ENCODE results near the gene CECR2.

CECR2 gene

DNA sequence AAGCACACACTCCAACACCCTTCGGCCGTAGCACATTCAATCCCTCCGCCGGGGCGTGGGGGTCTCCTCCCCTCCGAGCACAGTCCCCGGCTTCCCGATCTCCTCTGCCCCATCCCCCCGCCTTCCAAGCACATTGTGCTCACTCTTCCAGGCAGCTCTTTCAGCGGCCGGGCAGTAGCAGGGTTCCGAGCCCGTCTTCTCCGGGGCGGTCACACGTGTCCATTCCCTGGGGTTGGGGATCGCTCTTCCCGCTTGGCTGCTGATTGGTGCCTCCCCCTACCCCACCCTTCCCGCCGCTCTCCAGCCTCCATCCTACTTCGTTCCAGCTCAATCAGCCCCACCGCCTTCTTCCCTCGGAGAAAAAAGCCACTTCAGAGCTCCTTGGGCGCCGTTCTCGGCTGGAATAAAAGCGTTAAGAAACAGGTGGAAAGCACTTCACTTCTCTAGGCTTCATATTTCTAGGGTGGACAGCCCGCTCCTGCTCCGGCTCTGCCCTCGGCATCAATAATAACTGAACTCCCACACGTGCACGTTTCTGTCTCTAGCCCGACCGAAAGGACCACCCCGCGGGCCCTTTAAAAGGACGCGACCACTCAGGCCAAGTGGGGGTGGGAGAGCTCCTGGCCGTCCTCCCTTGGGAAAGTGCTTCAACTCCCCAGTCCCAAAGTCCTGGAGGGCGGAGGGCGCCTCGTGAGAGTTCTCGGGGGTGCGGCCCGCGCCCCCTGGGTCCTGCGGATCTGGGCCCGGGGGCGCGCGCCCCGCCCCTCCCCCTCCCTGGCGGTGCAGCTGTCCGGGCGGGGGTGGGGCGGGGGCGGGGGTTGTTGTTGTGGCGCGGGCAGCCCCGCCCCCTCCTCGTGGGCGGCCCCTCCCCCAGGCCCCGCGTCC lies 464 bp upstream of the CECR2 start:
- no peak for FAIRE-seq

DNA sequence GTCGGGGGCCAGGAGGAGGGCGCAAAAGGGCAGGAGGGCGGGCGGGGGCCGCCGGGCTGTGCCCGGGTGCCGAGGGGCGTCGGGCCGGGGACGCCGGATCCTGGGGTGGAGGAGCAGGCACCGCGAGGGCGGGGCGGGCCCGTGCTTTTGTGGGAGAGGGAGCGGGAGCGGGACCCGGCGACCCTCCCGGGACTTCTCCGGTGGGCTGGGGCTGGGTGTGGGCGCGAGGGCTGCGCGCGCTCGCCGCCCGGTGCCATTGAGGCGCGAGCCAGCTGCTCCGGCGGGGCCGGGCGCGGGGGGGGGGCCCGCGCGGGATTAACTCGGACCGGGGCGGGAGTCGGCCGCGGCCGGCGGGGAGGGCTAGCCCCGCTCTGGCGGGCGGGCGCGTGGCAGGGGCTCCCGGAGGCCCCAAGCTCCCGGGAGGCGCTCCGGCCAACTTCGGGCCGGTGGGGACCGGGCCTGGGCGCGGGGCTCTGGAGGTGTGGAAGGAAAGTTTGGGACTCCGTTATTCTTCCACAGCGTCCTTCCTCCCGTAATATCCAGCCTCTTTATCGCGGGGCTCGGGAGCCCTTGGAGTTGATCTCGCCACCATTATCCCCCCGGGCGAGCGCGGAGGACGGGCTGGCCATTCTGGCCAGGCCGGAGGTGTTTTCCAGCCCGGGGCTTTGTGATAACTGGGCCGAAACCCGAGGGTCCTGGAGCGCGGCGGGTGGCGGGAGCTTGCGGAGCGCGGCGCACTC lies 936 bp downstream of the CECR2 start:
- no peak for FAIRE-seq

GRCh38 chr22:17370766-17371432 lies 1.6 kb downstream of the CECR2 start:
- FAIRE-seq = no peak

DNA sequence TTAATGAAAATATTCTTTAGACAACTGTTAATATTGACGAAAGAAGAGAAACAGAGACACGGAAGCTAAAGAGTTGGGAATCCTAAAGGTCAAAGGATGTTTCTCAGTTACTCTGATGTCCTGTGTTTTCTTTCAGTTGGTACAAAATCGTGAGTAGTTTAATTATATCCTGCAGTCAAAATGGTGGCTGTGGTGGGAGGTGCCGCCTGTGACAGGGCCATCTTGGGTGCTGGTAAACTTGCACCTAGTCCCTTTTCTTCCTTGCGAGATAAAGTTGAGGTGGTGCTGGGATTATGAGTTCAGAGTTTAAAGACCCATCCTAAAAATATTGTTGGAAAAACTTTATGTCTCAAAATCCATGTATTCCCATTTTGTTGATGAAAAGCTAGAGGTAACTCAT lies 2.2 kb downstream of the CECR2 start:
- FAIRE-seq = no peak

- FAIRE-seq = no peak
Observed at GRCh38 chr22:17373855-17374254, 4.6 kb downstream of the CECR2 start.

GRCh38 chr22:17375914-17376614 lies 6.8 kb downstream of the CECR2 start:
- no peak for FAIRE-seq

- no peak for FAIRE-seq
Observed at GRCh38 chr22:17376950-17377349, 7.7 kb downstream of the CECR2 start.

DNA sequence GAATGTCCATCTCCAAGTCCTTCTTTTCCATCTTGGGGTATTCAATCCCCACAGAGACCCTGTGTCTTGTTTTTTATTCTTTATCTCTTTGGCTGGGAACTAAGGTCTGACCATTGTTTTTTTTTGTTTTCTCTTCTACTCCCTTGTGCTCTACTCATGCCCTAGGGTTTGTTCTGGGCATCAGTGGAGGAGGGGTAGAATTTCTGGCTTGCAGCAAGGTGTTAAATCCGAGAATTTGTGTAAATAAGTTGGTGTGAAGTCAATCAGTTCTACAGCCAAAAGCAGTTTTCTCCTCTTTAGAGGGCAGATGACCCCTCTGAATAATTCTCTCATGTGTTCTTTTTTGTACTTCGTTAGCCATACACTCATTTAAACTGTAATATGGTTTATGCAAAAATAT lies 10.7 kb downstream of the CECR2 start:
- no peak for FAIRE-seq

GRCh38 chr22:17380359-17381087 lies 11.3 kb downstream of the CECR2 start:
- no peak for FAIRE-seq

- FAIRE-seq = no peak
Observed at GRCh38 chr22:17381192-17381913, 12.1 kb downstream of the CECR2 start.

- FAIRE-seq = no peak
Observed at GRCh38 chr22:17384612-17385330, 15.5 kb downstream of the CECR2 start.

DNA sequence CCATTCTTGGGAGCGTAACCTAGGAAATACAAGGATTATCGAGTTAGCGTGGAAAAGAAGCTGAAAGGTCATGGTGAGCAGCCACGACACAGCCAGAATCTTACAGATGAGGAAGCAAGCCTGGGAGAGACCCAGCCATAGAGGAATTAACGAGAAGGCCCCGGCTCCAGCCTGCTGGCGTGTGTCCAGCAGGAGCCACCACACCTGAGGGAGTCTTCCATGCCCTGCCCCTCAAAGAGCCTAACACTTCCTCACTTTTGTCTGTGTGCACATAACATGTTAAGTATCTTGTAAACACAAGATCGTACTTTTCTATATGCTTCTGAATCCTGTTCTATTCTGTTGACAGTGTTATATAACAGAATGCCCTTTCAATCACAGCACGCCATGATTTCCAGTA lies 18.1 kb downstream of the CECR2 start:
- no peak for FAIRE-seq

DNA sequence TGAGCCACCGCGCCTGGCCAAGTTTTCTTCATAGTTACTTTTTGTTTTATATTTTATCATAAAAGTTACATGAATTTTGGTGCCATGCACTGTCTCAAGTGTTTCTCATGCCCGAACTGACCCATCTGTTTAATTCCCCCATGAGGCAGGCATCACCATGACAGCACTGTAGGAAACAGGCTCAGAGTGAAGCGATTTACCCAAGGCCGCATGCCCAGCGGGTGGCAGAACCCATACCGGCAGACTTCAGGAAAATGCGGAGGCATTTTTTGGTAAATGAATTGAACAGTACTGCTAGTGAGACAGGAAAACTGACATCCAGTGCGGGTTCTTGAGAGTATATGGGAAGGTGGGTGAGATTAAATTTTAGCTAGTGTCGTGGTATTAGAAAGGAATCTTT lies 19.0 kb downstream of the CECR2 start:
- no peak for FAIRE-seq

DNA sequence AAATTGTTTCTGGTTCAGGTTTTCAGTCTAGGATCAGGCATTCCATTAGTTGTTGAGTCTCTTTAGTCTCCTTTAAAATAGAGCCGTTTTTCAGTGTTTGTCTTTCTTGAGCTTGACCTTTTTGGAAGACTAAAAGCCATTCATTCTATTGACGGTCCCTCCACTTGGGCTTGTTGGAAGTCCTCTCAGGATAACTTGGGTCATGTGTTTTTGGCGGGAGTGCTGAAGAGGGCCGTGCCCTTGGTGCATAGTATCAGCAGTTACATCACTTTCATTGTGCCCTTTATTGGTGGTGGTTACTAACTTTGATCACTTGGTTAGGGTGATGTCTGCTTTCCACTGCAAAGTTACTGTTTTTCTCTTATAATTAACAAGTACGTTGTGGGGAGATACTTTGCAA lies 20.8 kb downstream of the CECR2 start:
- FAIRE-seq = no peak

DNA sequence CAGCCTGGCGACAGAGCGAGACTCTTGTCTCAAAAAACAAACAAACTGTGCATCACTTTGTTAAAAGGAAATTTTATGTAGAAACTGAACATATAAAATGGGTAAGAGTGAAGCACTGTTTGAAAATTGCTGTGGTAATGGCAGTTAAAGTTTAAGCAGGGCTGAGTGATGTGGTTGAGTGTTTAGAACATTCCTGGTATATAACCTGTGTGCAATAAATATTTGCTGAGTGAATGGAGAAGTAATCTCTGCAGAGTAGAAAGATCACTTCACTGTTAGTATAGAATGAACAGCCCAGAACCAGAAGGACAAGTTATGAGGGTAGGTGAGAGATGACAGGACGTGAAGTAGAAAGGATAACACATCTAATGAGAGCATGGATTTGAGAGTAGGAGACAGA lies 27.3 kb downstream of the CECR2 start:
- FAIRE-seq = no peak

DNA sequence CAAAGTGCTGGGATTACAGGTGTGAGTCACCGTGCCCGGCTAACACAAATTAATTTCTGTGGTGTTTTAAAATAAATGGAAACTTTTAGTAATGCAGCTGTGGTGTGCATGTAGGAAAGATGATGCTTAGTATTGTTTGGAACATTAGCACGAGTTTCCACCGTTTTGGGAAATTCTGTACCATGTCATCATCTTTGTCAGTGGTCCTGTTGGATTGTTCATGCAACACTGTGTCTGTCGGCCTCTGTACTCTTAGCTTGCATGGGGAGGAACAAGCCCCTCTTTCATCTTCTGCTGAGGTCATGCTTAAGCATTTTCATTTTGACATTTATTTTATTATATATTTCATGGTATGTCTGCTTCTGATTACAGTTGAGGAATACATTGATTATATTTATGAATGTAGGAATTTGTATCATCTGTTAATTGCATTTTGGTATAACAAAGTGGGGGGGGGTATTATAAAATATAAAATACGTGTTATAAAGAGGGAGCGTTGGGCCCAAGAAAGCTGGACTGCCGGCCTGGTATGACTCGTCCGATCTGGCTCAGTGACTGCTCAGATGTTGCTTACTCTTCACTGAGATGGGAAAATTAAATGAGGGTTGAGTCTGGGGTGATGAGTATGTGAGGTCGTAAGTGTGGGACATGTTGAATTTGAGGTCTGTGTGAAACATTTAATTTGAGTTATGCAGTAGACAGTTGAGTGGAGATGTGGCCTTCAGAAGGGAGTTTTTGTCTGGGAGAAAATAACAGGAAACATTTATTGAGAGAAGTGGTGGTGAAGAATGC lies 28.7 kb downstream of the CECR2 start:
- no peak for FAIRE-seq

- FAIRE-seq = no peak
Observed at GRCh38 chr22:17400305-17400704, 31.0 kb downstream of the CECR2 start.

DNA sequence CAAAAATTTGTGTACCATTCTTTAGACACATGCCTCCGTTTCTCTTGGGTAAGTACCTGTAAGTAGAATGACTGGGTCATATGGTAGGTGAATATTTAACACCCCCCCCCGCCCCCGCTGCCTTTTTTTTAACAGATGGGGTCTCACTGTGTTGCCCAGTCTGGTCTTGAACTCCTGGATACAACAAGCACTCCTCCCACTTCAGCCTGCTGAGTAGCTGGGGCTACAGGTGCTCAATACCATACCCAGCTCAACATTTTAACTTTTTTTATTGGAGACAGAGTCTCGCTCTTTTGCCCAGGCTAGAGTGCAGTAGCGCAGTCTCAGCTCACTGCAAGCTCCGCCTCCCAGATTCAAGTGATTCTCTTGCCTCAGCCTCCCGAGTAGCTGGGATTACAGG lies 32.5 kb downstream of the CECR2 start:
- FAIRE-seq = no peak

- no peak for FAIRE-seq
Observed at GRCh38 chr22:17402293-17402692, 33.0 kb downstream of the CECR2 start.

GRCh38 chr22:17403906-17404305 lies 34.6 kb downstream of the CECR2 start:
- FAIRE-seq = no peak

Data from endometrium (tissue), 2 donors.